Measurements from ENCODE around the gene ZC3H15.

GRCh38 chr2:186554429-186554828 lies 68.4 kb downstream of the ZC3H15 start:
- TF ChIP-seq TAF7 (optimal IDR thresholded peaks at IDR 0.05; ENCODE audit: borderline replicate concordance, low read depth, low read length): no peak
- TF ChIP-seq SP2 (IDR thresholded peaks at IDR 0.05; ENCODE audit: low read length): no peak
- TF ChIP-seq CTCF (IDR thresholded peaks at IDR 0.05; ENCODE audit: control extremely low read depth in 1 of 3, insufficient read depth in 1 of 3, low read depth in 1 of 3, low read length in 3 of 3): no peak
- TF ChIP-seq POLR2A (IDR thresholded peaks at IDR 0.05; ENCODE audit: control extremely low read depth in 1 of 2, low read depth in 2 of 2, low read length in 2 of 2): no peak
- no peak for TF ChIP-seq GTF2F1 (IDR thresholded peaks at IDR 0.05; ENCODE audit: borderline replicate concordance, low read depth, low read length)
- TF ChIP-seq JUND (IDR thresholded peaks at IDR 0.05; ENCODE audit: low read length): no peak
- TF ChIP-seq TAF1 (IDR thresholded peaks at IDR 0.05; ENCODE audit: low read depth, low read length): no peak
- no peak for TF ChIP-seq BCL11A (IDR thresholded peaks at IDR 0.05; ENCODE audit: low read depth in 2 of 2, low read length in 2 of 2)
- no peak for TF ChIP-seq PHF8 (conservative IDR thresholded peaks at IDR 0.05; ENCODE audit: low read depth, low read length)
- no peak for TF ChIP-seq JUN (IDR thresholded peaks at IDR 0.05; ENCODE audit: low read depth, low read length)
- TF ChIP-seq GABPA (IDR thresholded peaks at IDR 0.05; ENCODE audit: borderline replicate concordance, insufficient read depth, low read length): no peak

Data from H1 (cell line).